ENCODE results near the gene FOXC2. TPM values are rescaled to one million over a fixed set of nuclear protein-coding genes. Genes with fewer than 3 reads are reported as not detected.
A peak's percentile ranks its signal among the peaks of the same experiment; 100 is the strongest.

FOXC2 gene
- polyA plus RNA-seq, 1 donor (not counting 4 experiments of a cell fraction or from before 2014, with no cell fraction given): not detected

GRCh38 chr16:86576591-86577313 is 10.1 kb downstream of the FOXC2 start:
- no peak for FAIRE-seq

DNA sequence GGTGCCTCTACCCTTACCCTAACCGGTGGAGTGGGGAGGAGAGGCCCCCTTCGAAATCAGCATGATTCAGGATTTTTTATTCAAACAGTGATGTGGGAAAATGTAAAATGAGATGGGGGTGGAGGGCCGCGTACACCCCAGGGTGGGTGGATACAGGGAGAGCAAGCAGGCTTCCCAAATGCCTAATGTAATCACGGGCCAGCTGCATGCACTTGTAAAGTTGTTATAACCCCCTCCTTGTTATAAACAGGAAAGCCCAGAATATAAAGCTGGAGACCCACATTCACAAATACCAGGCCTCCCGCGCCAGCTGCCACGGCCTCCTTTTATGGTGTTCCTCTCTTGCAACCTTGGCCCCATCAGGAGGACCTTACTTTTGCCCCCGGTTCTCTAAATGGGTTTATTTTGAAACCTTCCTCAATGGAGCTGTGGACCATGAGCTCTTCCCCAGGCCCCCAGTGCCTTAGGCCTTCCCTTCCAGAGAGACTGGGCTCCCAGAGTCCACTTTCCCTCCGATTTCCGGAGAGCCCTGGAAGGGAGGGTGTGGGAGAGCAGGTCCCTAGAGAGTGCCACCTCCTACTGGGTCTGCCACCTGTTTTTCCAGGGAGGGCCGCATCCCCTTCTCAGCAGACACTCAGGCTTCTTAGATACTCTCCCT is 10.8 kb downstream of the FOXC2 start:
- H3K27ac ChIP-seq (ENCODE audit: control insufficient read depth, insufficient read depth, low read length): no peak overlapping the region
- no peak overlapping the region for H2AFZ ChIP-seq (ENCODE audit: control insufficient read depth, low read length)

More at GRCh38 chr16:86576591-86577313, 10.1 kb downstream of the FOXC2 start:
- Histone ChIP-seq H3K79me2 (ENCODE audit: control insufficient read depth, insufficient read depth, low read length) (no peaks in the 10 kb centered on the region), H3K9ac (ENCODE audit: control insufficient read depth, extremely low read depth, insufficient read depth, low read length) (peak overlapping the region; percentile 36), H3K27me3 (ENCODE audit: control insufficient read depth, extremely low read depth, insufficient read depth, low read length) (peaks cover 33% of the 10 kb centered on the region), H3K9me3 (ENCODE audit: control insufficient read depth, low read depth, low read length) (no peaks in the 10 kb centered on the region), H3K4me2 (ENCODE audit: control insufficient read depth, extremely low read depth, insufficient read depth, low read depth, low read length) (peak overlapping the region; percentile 79), H3K36me3 (ENCODE audit: control insufficient read depth in 2 of 2, extremely low read depth in 1 of 2, insufficient read depth in 2 of 2, low read length in 2 of 2) (no peaks in the 10 kb centered on the region), H4K20me1 (ENCODE audit: control insufficient read depth, extremely low read depth, insufficient read depth, low read length) (no peaks in the 10 kb centered on the region), H3K27ac (ENCODE audit: control insufficient read depth, insufficient read depth, low read length) (peak overlapping the region; percentile 10), H3K4me3 (ENCODE audit: control insufficient read depth in 2 of 3, extremely low read depth in 1 of 3, insufficient read depth in 2 of 3, low read depth in 1 of 3, low read length in 3 of 3) (peak overlapping the region; percentile 41 to 73 (median 71)), H3K9me1 (ENCODE audit: control insufficient read depth, extremely low read depth, insufficient read depth, low read length) (no peaks in the 10 kb centered on the region), H3K4me1 (ENCODE audit: control insufficient read depth, extremely low read depth, insufficient read depth, low read length) (peaks cover 15% of the 10 kb centered on the region), H2AFZ (ENCODE audit: control insufficient read depth, low read length) (peak overlapping the region; percentile 27)
- TF ChIP-seq EZH2 (IDR thresholded peaks at IDR 0.05; ENCODE audit: low read length) (peak; percentile 40), CTCF (optimal IDR thresholded peaks at IDR 0.05 in 1 of 3, IDR thresholded peaks at IDR 0.05 in 1 of 3, conservative IDR thresholded peaks at IDR 0.05 in 1 of 3; ENCODE audit: extremely low read depth in 1 of 3, insufficient read depth in 2 of 3, low read length in 3 of 3) (no peak)
- no peak for DNase-seq (ENCODE audit: low read depth, low spot score)
- dilution Hi-C loops (cut with MboI; ENCODE audit: extremely low pct_ligation_motif_present, low sequenced_read_pairs): no loop called here

More for the DNA sequence above, 10.8 kb downstream of the FOXC2 start:
- Histone ChIP-seq H3K4me3 (ENCODE audit: control insufficient read depth in 2 of 3, extremely low read depth in 1 of 3, insufficient read depth in 2 of 3, low read depth in 1 of 3, low read length in 3 of 3) (peak overlapping the region in 1 of 3 experiments; percentile 34), H3K27me3 (ENCODE audit: control insufficient read depth, extremely low read depth, insufficient read depth, low read length) (peaks cover 27% of the 10 kb centered on the region), H3K9me3 (ENCODE audit: control insufficient read depth, low read depth, low read length) (no peaks in the 10 kb centered on the region), H3K9ac (ENCODE audit: control insufficient read depth, extremely low read depth, insufficient read depth, low read length) (no peak overlapping the region), H3K36me3 (ENCODE audit: control insufficient read depth in 2 of 2, extremely low read depth in 1 of 2, insufficient read depth in 2 of 2, low read length in 2 of 2) (no peaks in the 10 kb centered on the region), H3K9me1 (ENCODE audit: control insufficient read depth, extremely low read depth, insufficient read depth, low read length) (no peaks in the 10 kb centered on the region), H4K20me1 (ENCODE audit: control insufficient read depth, extremely low read depth, insufficient read depth, low read length) (no peaks in the 10 kb centered on the region), H3K4me2 (ENCODE audit: control insufficient read depth, extremely low read depth, insufficient read depth, low read depth, low read length) (peak overlapping the region; percentile 79), H3K4me1 (ENCODE audit: control insufficient read depth, extremely low read depth, insufficient read depth, low read length) (peaks cover 15% of the 10 kb centered on the region), H3K79me2 (ENCODE audit: control insufficient read depth, insufficient read depth, low read length) (no peaks in the 10 kb centered on the region)
- no peak for DNase-seq (ENCODE audit: low read depth, low spot score)
- dilution Hi-C loops (cut with MboI; ENCODE audit: extremely low pct_ligation_motif_present, low sequenced_read_pairs): no loop called here
- no peak for FAIRE-seq
- TF ChIP-seq EZH2 (IDR thresholded peaks at IDR 0.05; ENCODE audit: low read length): no peak
- TF ChIP-seq CTCF (optimal IDR thresholded peaks at IDR 0.05 in 1 of 3, IDR thresholded peaks at IDR 0.05 in 1 of 3, conservative IDR thresholded peaks at IDR 0.05 in 1 of 3; ENCODE audit: extremely low read depth in 1 of 3, insufficient read depth in 2 of 3, low read length in 3 of 3): no peak
